Measurements from ENCODE around the gene SPSB4. TPM values are rescaled to one million over a fixed set of nuclear protein-coding genes. Genes with fewer than 3 reads are reported as not detected.

The SPSB4 gene
- total and polyA plus RNA-seq, 2 of the 8 experiments (the other 6 are each of a cell fraction or from before 2014, with no cell fraction given): 15.1 to 17.2 TPM

DNA sequence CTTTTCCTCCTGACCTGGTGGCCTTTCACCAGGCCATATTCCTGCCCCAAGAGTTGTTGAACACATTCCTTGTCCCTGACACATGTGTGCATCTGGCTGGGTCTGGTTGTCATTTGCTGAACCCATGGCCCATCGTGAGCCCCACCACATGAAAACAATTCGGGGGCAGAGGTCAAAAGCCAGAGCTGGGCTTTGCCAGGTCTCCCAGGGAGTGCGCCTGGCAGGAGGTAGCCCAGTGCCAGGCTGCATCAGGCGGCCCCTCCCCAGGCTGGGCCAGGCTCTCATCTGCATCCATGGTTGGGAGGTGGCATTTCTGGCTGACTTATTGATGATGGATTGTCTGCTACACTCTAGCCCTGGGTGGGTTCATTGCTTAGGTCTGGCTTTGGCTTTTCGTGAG is 30.9 kb downstream of the SPSB4 start:
- peak overlapping the region; percentile 57; the same call in 1 of the 2 replicates for H3K18ac ChIP-seq (ENCODE audit: extremely low read depth, low read length)
- H3K4me3 ChIP-seq (ENCODE audit: extremely low read depth in 1 of 4, insufficient read depth in 2 of 4, low read depth in 3 of 4, low read length in 4 of 4): no peak overlapping the region; a peak in 1 of 8 replicates
- DNase-seq (ENCODE audit: low read depth in 1 of 2, low spot score in 2 of 2): no peak
- H2BK12ac ChIP-seq (ENCODE audit: low read depth, low read length): peak overlapping the region; percentile 51; the same call in 1 of the 2 replicates
- no peak overlapping the region for H4K8ac ChIP-seq (ENCODE audit: extremely low read depth, insufficient read depth, low read length)
- H3K4me1 ChIP-seq (replicated peaks in 1 of 4; ENCODE audit: control insufficient read depth in 3 of 4, insufficient read depth in 4 of 4, low read length in 3 of 4): peaks cover 24 to 58% (median 31%) of the 10 kb centered on the region in 4 experiments
- H3K23ac ChIP-seq (ENCODE audit: insufficient read length): no peak overlapping the region
- H2BK15ac ChIP-seq (ENCODE audit: low read length): peak overlapping the region; percentile 73; the same call in 1 of the 2 replicates
- no peak overlapping the region for H2BK120ac ChIP-seq (replicated peaks; ENCODE audit: low read depth, low read length)
- H3K79me1 ChIP-seq (ENCODE audit: low read depth, low read length): peaks cover 18% of the 10 kb centered on the region; the same call in 1 of the 2 replicates
- H4K5ac ChIP-seq (ENCODE audit: insufficient read length, low read depth, low read length): peak overlapping the region; percentile 12
- 89% methylated on average over 5 of the region's 5 CpGs; no CpG with 5 or more reads in 1 of the 2 experiments for WGBS, 2 experiments (ENCODE audit: extremely low coverage in 1 of 2, insufficient coverage in 1 of 2, insufficient read length in 1 of 2, insufficient replicate concordance in 2 of 2, low coverage in 1 of 2, low lambda C conversion rate in 2 of 2, missing lambda C conversion rate in 1 of 2)
- no peaks in the 10 kb centered on the region for H4K20me1 ChIP-seq (replicated peaks in 1 of 2; ENCODE audit: control insufficient read depth in 1 of 2, insufficient read depth in 2 of 2, low read length in 2 of 2)
- CTCF ChIA-PET (ENCODE audit: partially characterized antibody): interaction anchor here (1.0 to 29.1 kb wide), 3 partner anchors 21 to 33 kb away, joined by 4 to 333 read pairs (median 238); partner anchors contain the start of gene SPSB4
- peak overlapping the region; percentile 45 to 52 for H3K4me2 ChIP-seq (ENCODE audit: insufficient read depth in 1 of 2, low read depth in 2 of 2, low read length in 2 of 2)
- no peaks in the 10 kb centered on the region for H3K23me2 ChIP-seq (ENCODE audit: low read depth, low read length)
- H3K9me3 ChIP-seq (ENCODE audit: insufficient read depth in 2 of 2, low read depth in 1 of 2, low read length in 1 of 2): no peaks in the 10 kb centered on the region
- no peak overlapping the region for H3K27ac ChIP-seq (ENCODE audit: low read depth, low read length)
- H3K56ac ChIP-seq (replicated peaks; ENCODE audit: insufficient read length, low read depth, low read length): no peak overlapping the region
- no peak for FAIRE-seq
- peak overlapping the region; percentile 24 for H3K4ac ChIP-seq (replicated peaks; ENCODE audit: insufficient read length, low read depth, low read length)
- H2AFZ ChIP-seq (ENCODE audit: low read length): no peak overlapping the region
- no peak overlapping the region for H4K91ac ChIP-seq (replicated peaks; ENCODE audit: insufficient read length, low read length)
- H2BK20ac ChIP-seq (ENCODE audit: low read length): peak overlapping the region; percentile 98; the same call in 1 of the 2 replicates
- POLR2A ChIA-PET (ENCODE audit: partially characterized antibody): interaction anchor here (0.8 to 2.2 kb wide), 7 partner anchors 9 to 34 kb away, joined by 3 to 17 read pairs (median 4); partner anchors contain the start of gene SPSB4
- TF ChIP-seq RNF2 (IDR thresholded peaks at IDR 0.05; ENCODE audit: borderline replicate concordance, low read depth, low read length, missing control alignments, poor library complexity, severe bottlenecking): no peak
- no peak for TF ChIP-seq TBP (IDR thresholded peaks at IDR 0.05; ENCODE audit: low read depth, low read length)
- TF ChIP-seq SUZ12 (IDR thresholded peaks at IDR 0.05; ENCODE audit: low read length): no peak
- no peaks in the 10 kb centered on the region for H3K36me3 ChIP-seq (ENCODE audit: control insufficient read depth in 2 of 4, insufficient read depth in 4 of 4, low read length in 3 of 4)
- H2BK5ac ChIP-seq (ENCODE audit: low read depth, low read length): peak overlapping the region; percentile 80; the same call in 1 of the 2 replicates
- peak overlapping the region; percentile 89; the same call in 1 of the 2 replicates for H2AK5ac ChIP-seq (ENCODE audit: low read depth, low read length)
- H3K27me3 ChIP-seq (replicated peaks in 1 of 4; ENCODE audit: control insufficient read depth in 3 of 4, extremely low read depth in 1 of 4, insufficient read depth in 3 of 4, low read length in 3 of 4): no peaks in the 10 kb centered on the region
- peak overlapping the region in 1 of 4 experiments; percentile 38; a peak in 2 of 7 replicates for H3K9ac ChIP-seq (replicated peaks in 1 of 4; ENCODE audit: extremely low read depth in 1 of 4, low read depth in 3 of 4, low read length in 3 of 4)
- peaks cover 0 to 23% of the 10 kb centered on the region in 2 experiments; a peak in 1 of 4 replicates for H3K79me2 ChIP-seq (ENCODE audit: control insufficient read depth in 1 of 2, insufficient read depth in 2 of 2, low read length in 2 of 2)
- H3K14ac ChIP-seq (ENCODE audit: insufficient read length): no peak overlapping the region

Measured in H1 (cell line).